Activated CD4-positive, alpha-beta T cell treated with anti-CD3 and anti-CD28 coated beads, Interleukin-2, amount 10 ng/mL, durations not matched to agents 7 days and 5 days (primary cell): ENCODE results near the gene RMND5B. TPM values are rescaled to one million over a fixed set of nuclear protein-coding genes. Genes with fewer than 3 reads are reported as not detected.
"Not testable (repeated sequence)": the region's sequence is repeated elsewhere in the genome, so short reads cannot be mapped to it uniquely, and the experiment has no call there.

ENCODE experiments used
- CTCF ChIA-PET: fragments of 350-600 bp; sonication (Branson Sonifier 250); formaldehyde crosslinking; loops from one replicate; lab custom pipeline; 2021; ENCODE audit warnings: antibody characterized with exemption; lab: Charles Lee
- POLR2A ChIA-PET: fragments of 350-600 bp; sonication (Branson Sonifier 250); formaldehyde crosslinking; loops from one replicate; lab custom pipeline; 2021; ENCODE audit warnings: antibody characterized with exemption; lab: Charles Lee
- DNase-seq: peaks from one replicate; pipeline ENCODE4 v3.0.0-alpha.2; 2020
- H3K27ac Mint-ChIP-seq: one replicate; pipeline ENCODE4 v1.8.0; 2021; ENCODE audit warnings: mild to moderate bottlenecking, moderate library complexity, mixed read lengths
- H3K27me3 Mint-ChIP-seq: one replicate; pipeline ENCODE4 v1.8.0; 2021; ENCODE audit warnings: mixed read lengths
- H3K36me3 Mint-ChIP-seq: one replicate; pipeline ENCODE4 v1.8.0; 2021; ENCODE audit warnings: low read depth, mixed read lengths
- H3K4me1 Mint-ChIP-seq: one replicate; pipeline ENCODE4 v1.8.0; 2021; ENCODE audit warnings: mixed read lengths
- H3K4me3 Mint-ChIP-seq: one replicate; pipeline ENCODE4 v1.8.0; 2021; ENCODE audit warnings: mild to moderate bottlenecking, moderate library complexity, mixed read lengths
- H3K9me3 Mint-ChIP-seq: one replicate; pipeline ENCODE4 v1.8.0; 2021; ENCODE audit warnings: mixed read lengths
- total RNA-seq, 2 experiments: library from RNA; stranded (reverse); gene quantifications; one replicate each; pipeline ENCODE4 v1.2.3, GENCODE V29; 2021

Gene RMND5B
- total RNA-seq, 2 experiments from 2014 or later = 21.4 to 22.7 TPM

DNA sequence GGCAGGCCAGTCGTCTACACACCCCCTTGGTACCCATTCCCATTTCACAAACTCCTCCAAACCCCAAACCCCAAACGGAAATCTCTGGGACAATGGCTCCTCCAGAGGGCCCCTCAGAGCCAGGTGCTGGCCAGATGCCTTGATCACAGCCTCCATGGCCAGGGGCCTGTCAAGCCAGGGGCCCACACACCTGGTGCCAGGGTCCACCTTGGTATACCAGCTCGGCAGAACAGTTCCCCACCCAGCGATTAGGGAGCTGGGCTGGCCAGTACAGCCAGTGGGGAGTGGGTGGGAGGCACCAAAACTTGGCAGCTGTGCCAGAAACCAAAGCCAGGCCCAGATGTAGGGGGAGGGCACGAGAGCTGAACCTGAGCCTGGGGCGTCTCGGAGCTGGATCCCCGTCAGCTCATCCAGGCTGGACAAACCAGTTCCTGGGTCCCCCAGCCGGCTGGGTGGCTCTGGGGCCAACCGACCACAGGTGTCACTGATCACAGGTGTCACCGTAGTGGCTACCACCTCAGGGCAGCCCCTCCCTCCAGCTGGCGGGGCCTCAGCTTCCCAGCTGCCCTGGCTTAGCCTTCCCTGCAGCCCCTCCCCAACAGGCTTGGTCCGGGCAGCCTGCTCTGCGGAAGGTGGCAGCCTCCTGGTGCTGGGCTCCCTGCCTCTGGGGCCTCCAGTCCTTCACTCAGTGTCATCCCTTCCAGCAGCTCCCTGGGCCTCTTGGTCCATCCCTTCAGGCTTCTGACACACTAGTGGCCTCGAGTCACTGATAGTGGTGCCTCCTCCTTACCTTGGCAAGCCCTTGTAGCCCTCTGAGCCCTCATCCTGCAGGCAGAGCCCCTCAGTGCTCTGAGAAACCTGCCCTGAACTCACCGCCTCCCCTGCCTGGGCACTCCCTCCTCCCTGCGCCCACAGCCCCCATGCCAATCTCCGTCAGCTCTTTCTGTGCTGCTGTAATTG is 6.6 kb upstream of the RMND5B start:
- ChIA-PET POLR2A (no interaction called here), CTCF (interaction anchor here (1.0 kb wide), 1 partner anchor 33 kb away, joined by 3 read pairs; no protein-coding TSS in a partner anchor)
- H3K4me3 Mint-ChIP-seq = no peak overlapping the region
- DNase-seq = no peak
- peaks cover 16% of the 10 kb centered on the region for H3K4me1 Mint-ChIP-seq
- no peaks in the 10 kb centered on the region for H3K36me3 Mint-ChIP-seq
- no peaks in the 10 kb centered on the region for H3K9me3 Mint-ChIP-seq
- H3K27ac Mint-ChIP-seq = no peak overlapping the region
- H3K27me3 Mint-ChIP-seq = no peaks in the 10 kb centered on the region

DNA sequence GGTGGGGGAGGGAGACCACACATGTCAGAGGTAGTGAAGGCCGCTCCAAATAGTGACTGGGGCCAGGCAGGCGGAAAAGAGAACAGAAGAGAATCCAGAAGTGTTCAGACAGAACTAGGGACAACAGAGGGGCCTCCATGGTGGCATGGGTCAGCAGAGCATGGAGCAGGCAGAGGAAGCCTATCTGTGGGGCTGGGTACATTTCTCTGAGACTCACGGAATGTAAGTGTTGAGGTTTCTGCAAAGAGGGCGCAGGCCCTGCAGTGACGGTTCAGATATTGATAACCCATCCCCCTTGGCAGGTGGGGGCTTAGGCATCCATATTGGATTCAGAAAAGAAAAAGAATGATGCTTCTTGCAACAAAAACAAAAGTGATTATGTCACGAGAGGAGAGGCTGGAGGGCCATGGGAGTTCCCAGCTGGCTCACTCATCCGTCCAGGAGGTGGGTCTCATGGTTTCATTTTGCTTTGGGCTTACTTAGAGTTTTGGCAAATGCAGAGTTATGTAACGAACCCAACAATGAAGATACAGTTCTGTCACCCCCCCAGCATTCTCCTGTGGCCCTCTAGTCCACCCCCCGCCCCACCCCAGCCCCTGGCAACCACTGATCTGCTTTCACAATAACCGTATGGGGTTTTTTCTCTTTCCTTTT is 5.4 kb upstream of the RMND5B start:
- peaks cover 20% of the 10 kb centered on the region for H3K4me1 Mint-ChIP-seq
- H3K27me3 Mint-ChIP-seq = no peaks in the 10 kb centered on the region
- H3K9me3 Mint-ChIP-seq = no peaks in the 10 kb centered on the region
- ChIA-PET CTCF (no interaction called here), POLR2A (no interaction called here)
- H3K4me3 Mint-ChIP-seq = no peak overlapping the region
- H3K36me3 Mint-ChIP-seq = no peaks in the 10 kb centered on the region
- no peak for DNase-seq
- no peak overlapping the region for H3K27ac Mint-ChIP-seq

DNA sequence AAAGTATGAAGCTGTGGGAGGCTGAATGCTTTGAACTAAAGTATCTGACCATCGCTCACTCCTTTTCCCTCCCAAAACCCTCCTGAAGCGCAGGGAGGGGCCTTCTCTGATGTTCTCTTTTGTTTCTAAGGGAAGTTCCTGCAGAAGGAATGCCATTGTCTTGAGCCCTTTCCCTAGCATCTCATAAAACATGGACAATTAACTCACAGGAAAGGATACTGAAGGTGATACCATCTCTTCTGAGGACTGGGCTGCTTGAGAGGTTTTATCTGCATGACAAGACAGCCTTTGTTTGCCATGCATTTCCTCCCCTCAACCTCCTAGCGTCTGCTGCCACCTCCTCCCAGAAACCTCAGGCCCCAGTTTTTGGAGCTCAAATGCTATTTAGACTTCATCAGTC is 4.3 kb upstream of the RMND5B start:
- POLR2A ChIA-PET = no interaction called here
- CTCF ChIA-PET = interaction anchor here (0.7 kb wide), 1 partner anchor 36 kb away, joined by 3 read pairs; no protein-coding TSS in a partner anchor
- Mint-ChIP-seq H3K9me3 (no peaks in the 10 kb centered on the region), H3K4me3 (no peak overlapping the region), H3K27me3 (no peaks in the 10 kb centered on the region), H3K36me3 (no peaks in the 10 kb centered on the region), H3K4me1 (peaks cover 14% of the 10 kb centered on the region), H3K27ac (no peak overlapping the region)
- DNase-seq = no peak

DNA sequence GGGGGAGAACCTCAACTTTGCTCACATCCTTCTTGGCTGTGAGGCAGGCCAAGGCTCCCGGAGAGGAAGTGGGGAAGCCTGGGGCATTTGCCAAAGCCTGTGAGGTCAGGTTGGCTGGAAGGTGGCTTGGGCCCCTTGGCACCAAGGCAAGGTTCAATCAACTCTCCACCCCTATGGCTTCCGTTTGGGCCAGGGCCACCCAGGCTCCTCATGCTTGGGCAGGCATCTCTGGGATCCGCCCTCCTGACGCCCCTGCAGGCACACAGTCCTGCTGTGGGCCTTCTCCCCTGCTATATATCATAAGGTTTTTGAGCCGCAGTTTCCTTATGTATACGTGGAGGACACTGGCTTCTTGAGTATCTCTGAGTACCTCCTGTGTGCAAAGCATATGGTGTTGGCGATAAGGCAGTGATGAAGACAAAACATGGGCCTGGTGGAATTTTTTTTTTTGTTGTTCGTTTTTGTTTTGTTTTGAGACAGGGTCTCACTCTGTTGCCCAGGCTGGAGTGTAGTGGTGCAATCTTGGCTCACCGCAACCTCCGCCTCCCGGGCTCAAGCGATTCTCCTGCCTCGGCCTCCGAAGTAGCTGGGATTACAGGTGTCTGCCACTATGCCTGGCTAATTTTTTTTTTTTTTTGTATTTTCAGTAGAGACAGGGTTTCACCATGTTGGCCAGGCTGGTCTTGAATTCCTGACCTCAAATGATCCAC is 3.4 kb upstream of the RMND5B start:
- POLR2A ChIA-PET, CTCF ChIA-PET, H3K4me3 Mint-ChIP-seq, DNase-seq, H3K36me3 Mint-ChIP-seq, H3K27me3 Mint-ChIP-seq, H3K9me3 Mint-ChIP-seq: not testable (repeated sequence)
- Mint-ChIP-seq H3K4me1 (peaks cover 19% of the 10 kb centered on the region), H3K27ac (peak overlapping the region; percentile 58)

DNA sequence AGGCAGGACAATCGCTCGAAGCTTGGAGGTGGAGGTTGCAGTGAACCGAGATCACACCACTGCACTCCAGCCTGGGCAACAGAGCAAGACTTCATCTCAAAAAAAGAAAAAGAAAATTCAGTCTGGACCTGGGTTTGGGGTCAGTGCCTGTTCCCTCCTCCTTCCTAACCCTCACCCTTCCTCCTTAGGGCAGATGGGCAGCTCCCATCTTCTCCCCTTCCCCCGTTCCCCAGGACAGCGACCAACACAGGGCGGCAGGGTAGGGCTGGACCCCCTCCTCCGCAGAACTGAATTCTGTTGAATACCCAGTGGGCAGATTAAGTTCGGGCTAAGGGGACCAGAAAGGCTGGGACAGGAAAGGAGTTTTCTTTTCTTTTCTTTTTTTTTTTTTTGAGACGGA is 1.5 kb upstream of the RMND5B start:
- Mint-ChIP-seq H3K27ac (no peak overlapping the region), H3K4me3 (no peak overlapping the region), H3K9me3 (no peaks in the 10 kb centered on the region), H3K4me1 (peaks cover 27% of the 10 kb centered on the region), H3K27me3 (no peaks in the 10 kb centered on the region), H3K36me3 (no peaks in the 10 kb centered on the region)
- ChIA-PET POLR2A (no interaction called here), CTCF (interaction anchor here (0.7 to 3.1 kb wide), 2 partner anchors 8 to 12 kb away, joined by 3 to 17 read pairs; no protein-coding TSS in a partner anchor)
- DNase-seq = no peak

DNA sequence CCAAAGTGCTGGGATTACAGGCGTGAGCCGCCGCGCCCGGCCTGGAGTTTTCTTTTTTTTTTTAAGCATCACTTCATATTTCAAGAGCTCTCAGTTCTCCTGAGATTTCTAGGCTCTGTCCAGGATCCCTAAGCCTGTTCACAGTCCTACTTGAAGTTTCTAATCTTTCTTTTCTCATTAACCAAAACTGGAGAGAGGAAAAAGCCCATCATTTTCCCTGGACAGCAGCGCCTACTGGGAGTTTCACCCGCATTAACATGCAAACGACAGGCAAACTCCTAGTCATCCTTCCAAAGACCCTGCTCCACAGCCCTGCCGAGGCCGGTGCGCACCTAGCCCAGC is 609 bp upstream of the RMND5B start:
- H3K36me3 Mint-ChIP-seq, H3K9me3 Mint-ChIP-seq, POLR2A ChIA-PET, DNase-seq, H3K27me3 Mint-ChIP-seq: not testable (repeated sequence)
- H3K27ac Mint-ChIP-seq = peak overlapping the region; percentile 75
- H3K4me3 Mint-ChIP-seq = peak overlapping the region; percentile 67
- CTCF ChIA-PET = interaction anchor here (0.7 to 3.1 kb wide), 2 partner anchors 9 to 13 kb away, joined by 3 to 17 read pairs; no protein-coding TSS in a partner anchor
- peaks cover 27% of the 10 kb centered on the region for H3K4me1 Mint-ChIP-seq

DNA sequence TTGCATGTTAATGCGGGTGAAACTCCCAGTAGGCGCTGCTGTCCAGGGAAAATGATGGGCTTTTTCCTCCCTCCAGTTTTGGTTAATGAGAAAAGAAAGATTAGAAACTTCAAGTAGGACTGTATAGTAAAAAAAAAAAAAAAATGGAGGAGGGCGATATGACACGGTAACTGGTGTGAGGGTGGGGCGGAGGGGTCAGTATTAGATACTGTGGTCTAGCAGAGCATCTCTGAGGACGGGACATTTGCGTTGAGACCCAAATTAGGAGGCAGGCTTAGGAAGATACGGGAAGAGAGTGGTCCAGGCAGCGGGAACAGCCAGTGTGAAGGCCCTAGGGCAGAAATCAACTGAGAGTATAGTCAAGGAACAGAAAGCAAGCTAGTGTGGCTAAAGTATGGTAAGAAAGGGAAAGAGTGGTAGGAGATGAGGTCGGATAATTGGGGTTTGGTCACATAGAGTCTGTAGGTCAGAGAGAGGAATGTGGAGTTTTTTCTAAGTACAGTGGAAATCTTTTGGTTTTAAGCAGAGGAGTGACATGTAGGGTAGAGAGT is 707 bp downstream of the RMND5B start:
- Mint-ChIP-seq H3K27ac (peak overlapping the region; percentile 88), H3K9me3 (no peaks in the 10 kb centered on the region), H3K36me3 (no peaks in the 10 kb centered on the region), H3K27me3 (no peaks in the 10 kb centered on the region), H3K4me1 (peaks cover 26% of the 10 kb centered on the region), H3K4me3 (peak overlapping the region; percentile 80)
- POLR2A ChIA-PET = interaction anchor here (0.6 kb wide), 1 partner anchor 20 kb away, joined by 3 read pairs; no protein-coding TSS in a partner anchor
- DNase-seq = no peak
- CTCF ChIA-PET = interaction anchor here (1.0 to 3.1 kb wide), 4 partner anchors 11 to 18 kb away, joined by 3 to 17 read pairs (median 4); partner anchors contain the start of gene N4BP3

DNA sequence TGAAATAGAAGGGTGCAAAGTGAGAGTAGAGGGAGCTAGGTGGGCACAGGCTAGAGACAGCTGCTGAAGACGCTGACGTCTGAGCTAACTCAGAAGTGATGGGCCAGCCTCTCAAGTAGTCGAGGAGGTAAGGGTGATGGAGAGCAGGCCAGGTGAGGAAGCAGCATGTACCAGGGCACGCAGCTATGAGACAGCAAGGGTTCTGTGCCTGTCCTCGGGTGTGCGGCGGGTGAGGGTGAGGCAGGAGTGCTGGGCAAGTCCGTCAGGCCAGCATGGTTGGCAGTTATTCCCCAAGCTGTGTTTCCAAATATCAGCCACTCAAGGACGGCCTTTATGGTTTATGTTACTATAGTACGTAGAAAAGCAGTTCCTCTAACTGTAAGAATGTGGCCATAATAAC is 6.2 kb downstream of the RMND5B start:
- POLR2A ChIA-PET = no interaction called here
- DNase-seq = no peak
- Mint-ChIP-seq H3K27me3 (no peaks in the 10 kb centered on the region), H3K4me3 (no peak overlapping the region), H3K27ac (no peak overlapping the region), H3K9me3 (no peaks in the 10 kb centered on the region), H3K4me1 (peaks cover 12% of the 10 kb centered on the region), H3K36me3 (peaks cover 7% of the 10 kb centered on the region)
- CTCF ChIA-PET = interaction anchor here (0.6 to 6.0 kb wide), 5 partner anchors 9 to 26 kb away, joined by 3 to 39 read pairs (median 6); partner anchors contain the start of gene NHP2

DNA sequence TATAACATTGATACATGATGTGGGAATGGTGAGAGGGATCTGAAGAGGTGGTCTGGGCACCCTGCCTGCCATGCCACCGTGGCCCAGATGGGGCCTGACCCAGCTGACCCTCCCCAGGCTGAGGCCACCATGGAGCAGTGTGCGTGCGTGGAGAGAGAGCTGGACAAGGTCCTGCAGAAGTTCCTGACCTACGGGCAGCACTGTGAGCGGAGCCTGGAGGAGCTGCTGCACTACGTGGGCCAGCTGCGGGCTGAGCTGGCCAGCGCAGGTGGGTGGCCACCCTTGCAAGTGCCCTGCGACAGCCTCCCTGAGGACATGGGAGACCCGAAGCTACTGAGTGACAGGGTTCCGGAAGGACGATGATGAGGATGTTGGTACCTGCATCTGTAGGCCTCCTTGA is 7.2 kb downstream of the RMND5B start:
- no peak for DNase-seq
- CTCF ChIA-PET = interaction anchor here (1.4 to 6.0 kb wide), 2 partner anchors 15 to 18 kb away, joined by 4 to 39 read pairs; no protein-coding TSS in a partner anchor
- Mint-ChIP-seq H3K27me3 (no peaks in the 10 kb centered on the region), H3K4me1 (peaks cover 9% of the 10 kb centered on the region), H3K4me3 (no peak overlapping the region), H3K36me3 (peaks cover 7% of the 10 kb centered on the region), H3K9me3 (no peaks in the 10 kb centered on the region), H3K27ac (no peak overlapping the region)
- POLR2A ChIA-PET = no interaction called here

DNA sequence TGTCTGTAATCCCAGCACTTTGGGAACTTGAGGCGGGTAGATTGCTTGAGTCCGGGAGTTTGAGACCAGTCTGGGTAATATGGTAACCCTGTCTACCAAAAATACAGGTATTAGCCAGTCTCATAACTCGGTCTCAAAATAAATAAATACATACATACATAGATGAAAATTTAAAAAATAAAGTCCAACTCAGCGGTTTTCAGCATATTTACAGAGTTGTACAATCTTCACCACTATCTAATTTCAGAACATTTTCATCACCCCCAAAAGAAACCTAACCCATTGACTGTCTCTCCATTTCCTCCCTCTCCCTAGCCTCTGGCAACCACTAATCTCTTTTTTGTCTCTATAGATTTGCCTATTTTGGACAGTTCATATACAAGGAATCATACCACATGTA is 10.7 kb downstream of the RMND5B start:
- H3K36me3 Mint-ChIP-seq = peaks cover 15% of the 10 kb centered on the region
- H3K9me3 Mint-ChIP-seq = no peaks in the 10 kb centered on the region
- DNase-seq = no peak
- POLR2A ChIA-PET = no interaction called here
- H3K27ac Mint-ChIP-seq = no peak overlapping the region
- H3K27me3 Mint-ChIP-seq = no peaks in the 10 kb centered on the region
- CTCF ChIA-PET = interaction anchor here (0.6 to 1.2 kb wide), 3 partner anchors 8 to 189 kb away, joined by 3 read pairs; no protein-coding TSS in a partner anchor
- no peak overlapping the region for H3K4me3 Mint-ChIP-seq
- H3K4me1 Mint-ChIP-seq = peaks cover 1% of the 10 kb centered on the region

DNA sequence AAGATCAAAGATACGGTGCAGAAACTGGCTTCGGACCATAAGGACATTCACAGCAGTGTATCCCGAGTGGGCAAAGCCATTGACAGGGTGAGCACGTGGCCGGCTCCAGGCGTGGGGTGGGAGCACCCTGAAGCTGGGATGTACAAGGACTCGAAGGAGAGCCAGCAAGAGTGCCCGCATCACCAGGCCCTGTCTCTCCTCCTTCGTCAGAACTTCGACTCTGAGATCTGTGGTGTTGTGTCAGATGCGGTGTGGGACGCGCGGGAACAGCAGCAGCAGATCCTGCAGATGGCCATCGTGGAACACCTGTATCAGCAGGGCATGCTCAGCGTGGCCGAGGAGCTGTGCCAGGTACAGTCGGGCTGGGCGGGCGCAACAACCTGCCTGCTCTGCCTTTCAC is 11.8 kb downstream of the RMND5B start:
- no peak overlapping the region for H3K4me3 Mint-ChIP-seq
- no peaks in the 10 kb centered on the region for H3K27me3 Mint-ChIP-seq
- DNase-seq = no peak
- peaks cover 21% of the 10 kb centered on the region for H3K36me3 Mint-ChIP-seq
- CTCF ChIA-PET = interaction anchor here (0.9 to 2.3 kb wide), 4 partner anchors 10 to 66 kb away, joined by 3 to 21 read pairs (median 3); no protein-coding TSS in a partner anchor
- H3K4me1 Mint-ChIP-seq = no peaks in the 10 kb centered on the region
- no peaks in the 10 kb centered on the region for H3K9me3 Mint-ChIP-seq
- H3K27ac Mint-ChIP-seq = no peak overlapping the region
- POLR2A ChIA-PET = interaction anchor here (0.8 kb wide), 1 partner anchor 11 kb away, joined by 3 read pairs; the partner anchor contains the start of gene NHP2

DNA sequence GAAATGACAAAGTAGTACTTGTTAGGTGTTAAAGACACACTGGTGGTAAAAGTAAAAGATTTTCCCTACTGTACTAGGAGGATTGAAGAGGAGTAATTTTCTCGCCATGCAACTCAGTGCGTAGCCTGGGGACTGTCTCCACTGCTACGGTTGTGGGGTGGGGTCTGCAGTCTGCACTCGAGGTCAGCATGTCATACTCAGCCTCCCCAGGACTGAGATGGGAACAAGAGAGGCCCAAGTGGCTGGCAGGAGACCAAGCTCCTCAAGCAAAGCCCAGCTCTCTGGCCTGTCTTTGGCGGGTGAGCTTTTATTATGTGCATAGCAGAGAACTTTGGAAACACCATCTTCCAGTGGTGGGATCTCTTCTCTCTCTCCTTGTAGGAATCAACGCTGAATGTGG is 12.4 kb downstream of the RMND5B start:
- H3K4me1 Mint-ChIP-seq = peaks cover 1% of the 10 kb centered on the region
- no peak overlapping the region for H3K4me3 Mint-ChIP-seq
- H3K36me3 Mint-ChIP-seq = peaks cover 27% of the 10 kb centered on the region
- H3K27ac Mint-ChIP-seq = no peak overlapping the region
- no peaks in the 10 kb centered on the region for H3K9me3 Mint-ChIP-seq
- ChIA-PET POLR2A (no interaction called here), CTCF (interaction anchor here (0.8 to 2.3 kb wide), 6 partner anchors 9 to 67 kb away, joined by 3 to 21 read pairs (median 4); no protein-coding TSS in a partner anchor)
- no peak for DNase-seq
- H3K27me3 Mint-ChIP-seq = no peaks in the 10 kb centered on the region
